Thoracic aorta (tissue), 2 donors: ENCODE results near the gene ROBO1. TPM values are rescaled to one million over a fixed set of nuclear protein-coding genes. Genes with fewer than 3 reads are reported as not detected.

Source experiments
- ATAC-seq: fragments of 150-250 bp; one replicate; pipeline ENCODE4 v1.8.0; 2017; ENCODE audit warnings: low read depth; ENCODE audit not compliant: insufficient number of reproducible peaks, low FRiP score
- DNase-seq: peaks from one replicate; pipeline ENCODE4 v3.0.0-alpha.2; 2020; ENCODE audit warnings: low spot score
- H3K27ac ChIP-seq, 2 donors: fragments of 200-600 bp; sonication (generic); 1 replicate in 1 of 2; 2 replicates in 1 of 2; pipeline ENCODE4 v1.5.1; 2016; ENCODE audit warnings: mild to moderate bottlenecking in 2 of 2, moderate library complexity in 2 of 2
- H3K27me3 ChIP-seq: fragments of 200-600 bp; sonication (generic); replicated peaks from 2 replicates; pipeline ENCODE4 v1.6.0; 2016; ENCODE audit warnings: mild to moderate bottlenecking; ENCODE audit not compliant: insufficient read depth
- H3K36me3 ChIP-seq: fragments of 200-600 bp; sonication (generic); one replicate; pipeline ENCODE4 v1.5.1; 2016
- H3K4me1 ChIP-seq, 2 donors: fragments of 200-600 bp; sonication (generic); 1 replicate in 1 of 2; 2 replicates in 1 of 2; pipeline versions ENCODE4 v1.5.1 to v1.6.0; 2016; ENCODE audit warnings: low read depth in 2 of 2, mild to moderate bottlenecking in 1 of 2; ENCODE audit not compliant: control insufficient read depth in 1 of 2
- H3K4me3 ChIP-seq: fragments of 200-600 bp; sonication (generic); 2 replicates; pipeline ENCODE4 v1.5.1; 2016; ENCODE audit warnings: mild to moderate bottlenecking
- H3K9me3 ChIP-seq: fragments of 200-600 bp; sonication (generic); 2 replicates; pipeline ENCODE4 v1.5.1; 2016
- CTCF ChIP-seq: fragments of 200-600 bp; sonication (generic); IDR thresholded peaks from one replicate; pipeline ENCODE4 v1.5.1; 2019; ENCODE audit warnings: antibody characterized with exemption
- total RNA-seq, 2 donors: library from RNA; depleted of rRNA; stranded (reverse); fragments of >200 nt; gene quantifications; one replicate each; pipeline versions ENCODE4 v1.1.0 to v1.2.3, GENCODE V29; 2016

Gene ROBO1
- total RNA-seq, 2 donors from 2014 or later: 13.3 to 24.4 TPM

DNA sequence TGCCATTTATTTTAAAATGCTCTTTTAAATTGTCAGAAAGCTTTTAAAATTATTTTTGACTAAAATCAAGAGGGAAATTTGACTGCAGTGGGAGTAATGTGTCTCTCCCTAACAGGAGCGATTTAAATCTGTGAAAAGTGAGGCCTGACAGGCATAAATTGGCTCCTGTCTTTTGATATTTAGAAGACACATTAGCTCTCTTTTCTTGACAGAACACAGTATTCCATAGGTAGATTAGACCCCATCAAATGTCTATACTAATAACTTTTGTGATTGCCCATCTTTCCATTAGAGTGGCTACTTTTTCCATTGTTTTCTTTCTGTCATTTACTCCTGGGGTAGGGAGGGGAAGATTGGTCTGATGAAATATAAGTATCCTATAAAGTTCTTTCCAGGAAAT lies 866.3 kb downstream of the ROBO1 start:
- no peak for TF ChIP-seq CTCF
- no peak for ATAC-seq
- Histone ChIP-seq H3K27me3 (no peaks in the 10 kb centered on the region), H3K36me3 (no peaks in the 10 kb centered on the region), H3K4me1 (no peaks in the 10 kb centered on the region), H3K9me3 (no peaks in the 10 kb centered on the region), H3K4me3 (no peak overlapping the region), H3K27ac (no peak overlapping the region)
- DNase-seq: no peak

- ATAC-seq (no peak), DNase-seq (no peak)
- Histone ChIP-seq H3K27ac (no peak overlapping the region), H3K36me3 (no peaks in the 10 kb centered on the region), H3K27me3 (no peaks in the 10 kb centered on the region), H3K9me3 (no peaks in the 10 kb centered on the region), H3K4me1 (no peaks in the 10 kb centered on the region), H3K4me3 (no peak overlapping the region)
- no peak for TF ChIP-seq CTCF
These were observed 866.9 kb downstream of the ROBO1 start for GRCh38 chr3:78900880-78901279.

DNA sequence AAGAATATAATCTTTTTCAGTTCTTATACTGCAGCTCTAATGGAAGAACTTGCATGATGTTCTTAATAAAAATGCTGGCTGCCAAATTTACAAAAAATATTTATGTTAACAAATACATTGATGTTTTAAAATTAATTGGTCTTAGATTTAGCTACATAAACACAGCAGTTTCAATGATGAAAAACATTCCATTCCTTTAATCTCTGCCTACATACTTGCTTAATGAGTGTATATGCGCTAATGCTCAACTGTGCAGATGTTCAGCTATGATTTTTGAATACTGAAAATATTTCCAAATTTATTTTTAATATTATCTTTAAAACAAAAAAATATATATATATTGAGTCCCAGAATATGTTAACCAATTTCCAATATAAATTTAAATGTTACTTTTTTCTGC lies 867.4 kb downstream of the ROBO1 start:
- peaks cover 0 to 3% of the 10 kb centered on the region in 2 donors for H3K4me1 ChIP-seq
- H3K4me3 ChIP-seq: no peak overlapping the region
- no peaks in the 10 kb centered on the region for H3K27me3 ChIP-seq
- no peak for TF ChIP-seq CTCF
- no peaks in the 10 kb centered on the region for H3K9me3 ChIP-seq
- DNase-seq (no peak), ATAC-seq (no peak)
- no peak overlapping the region for H3K27ac ChIP-seq
- H3K36me3 ChIP-seq: no peaks in the 10 kb centered on the region

DNA sequence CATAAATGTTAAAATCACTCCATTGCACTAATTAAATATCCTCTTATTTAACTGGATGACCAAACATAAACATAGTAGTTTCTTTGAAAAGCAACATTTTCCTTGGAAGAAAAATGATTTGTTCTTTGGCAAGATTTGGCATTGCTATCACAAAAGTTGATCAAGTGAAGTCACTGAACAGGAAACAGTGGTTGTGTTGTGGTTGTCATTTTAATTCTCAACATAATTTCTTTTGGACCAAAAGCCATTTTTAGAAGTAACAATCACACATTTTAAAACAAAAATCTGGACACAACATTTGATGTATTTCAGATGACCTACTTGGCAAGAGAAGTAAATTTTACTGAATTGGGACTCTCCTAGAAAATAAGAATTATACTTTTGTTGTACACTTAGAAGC lies 872.3 kb downstream of the ROBO1 start:
- no peak overlapping the region for H3K4me3 ChIP-seq
- no peak overlapping the region for H3K27ac ChIP-seq
- no peaks in the 10 kb centered on the region for H3K27me3 ChIP-seq
- no peaks in the 10 kb centered on the region for H3K36me3 ChIP-seq
- peaks cover 0 to 6% of the 10 kb centered on the region in 2 donors for H3K4me1 ChIP-seq
- TF ChIP-seq CTCF: no peak
- DNase-seq (no peak), ATAC-seq (no peak)
- H3K9me3 ChIP-seq: no peaks in the 10 kb centered on the region

DNA sequence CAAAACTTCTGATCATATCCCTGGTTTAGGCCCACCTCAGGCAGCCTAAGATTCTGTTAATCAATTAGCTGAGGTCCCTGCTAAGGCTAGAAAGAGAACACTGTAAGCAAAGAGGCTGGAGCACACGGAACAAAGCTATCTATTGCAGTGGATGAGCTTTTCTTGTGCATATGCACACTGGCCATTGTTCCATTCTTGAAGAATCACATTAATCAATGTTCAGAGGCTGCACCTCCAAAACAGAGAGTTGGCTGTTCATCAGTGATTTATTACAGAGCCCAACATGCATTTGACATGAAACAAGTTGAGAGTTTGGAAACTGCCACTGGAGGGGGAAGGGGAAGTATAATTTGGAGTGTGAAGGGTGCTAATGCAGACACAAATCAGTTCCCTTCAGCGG lies 873.0 kb downstream of the ROBO1 start:
- H3K4me1 ChIP-seq: peaks cover 0 to 6% of the 10 kb centered on the region in 2 donors
- TF ChIP-seq CTCF: no peak
- no peak overlapping the region for H3K4me3 ChIP-seq
- H3K36me3 ChIP-seq: no peaks in the 10 kb centered on the region
- ATAC-seq: no peak
- DNase-seq: no peak
- H3K27ac ChIP-seq: no peak overlapping the region
- H3K27me3 ChIP-seq: no peaks in the 10 kb centered on the region
- no peaks in the 10 kb centered on the region for H3K9me3 ChIP-seq
